Esophagus squamous epithelium (tissue), 5 donors: ENCODE results near the gene PHACTR3. TPM values are rescaled to one million over a fixed set of nuclear protein-coding genes. Genes with fewer than 3 reads are reported as not detected.
A peak's percentile ranks its signal among the peaks of the same experiment; 100 is the strongest.
"Not testable (repeated sequence)": the region's sequence is repeated elsewhere in the genome, so short reads cannot be mapped to it uniquely, and the experiment has no call there.

Experiments
- DNase-seq: peaks from one replicate; lab custom pipeline; 2025; lab: John Stamatoyannopoulos, UW
- H3K27ac ChIP-seq, 4 donors: fragments of 200-600 bp; sonication (generic); one replicate each; pipeline ENCODE4 v1.5.1; 2016 to 2019; ENCODE audit warnings: mild to moderate bottlenecking in 1 of 4
- H3K27me3 ChIP-seq, 4 donors: fragments of 200-600 bp; sonication (generic); 1 replicate in 3 of 4; 2 replicates in 1 of 4; pipeline versions ENCODE4 v1.5.1 to v1.6.0; 2017 to 2021; ENCODE audit warnings: antibody characterized with exemption in 1 of 4
- H3K36me3 ChIP-seq, 3 donors: fragments of 200-600 bp; sonication (generic); one replicate each; pipeline ENCODE4 v1.5.1; 2016 to 2019
- H3K4me1 ChIP-seq, 3 donors: fragments of 200-600 bp; sonication (generic); one replicate each; pipeline ENCODE4 v1.5.1; 2017 to 2019
- H3K4me3 ChIP-seq, 4 donors: fragments of 200-600 bp; sonication (generic); 1 replicate in 3 of 4; 2 replicates in 1 of 4; pipeline ENCODE4 v1.5.1; 2016 to 2019; ENCODE audit warnings: mild to moderate bottlenecking in 2 of 4, moderate library complexity in 1 of 4
- H3K9me3 ChIP-seq, 3 donors: fragments of 200-600 bp; sonication (generic); one replicate each; pipeline ENCODE4 v1.5.1; 2016 to 2019
- CTCF ChIP-seq, 6 experiments: fragments of 450-650 bp in 4 of 6; fragments of 200-600 bp in 2 of 6; sonication (generic) in 2 of 6; IDR thresholded peaks; one replicate each; pipeline ENCODE4 v1.5.1; 2016 to 2019; ENCODE audit warnings: antibody characterized with exemption in 6 of 6, mild to moderate bottlenecking in 4 of 6, moderate library complexity in 4 of 6
- POLR2A ChIP-seq, 4 donors: fragments of 450-650 bp; IDR thresholded peaks; one replicate each; pipeline ENCODE4 v1.6.1; 2017; ENCODE audit warnings: antibody characterized with exemption in 4 of 4, mild to moderate bottlenecking in 4 of 4, moderate library complexity in 3 of 4
- WGBS, 2 donors: methylation state at CpG; one replicate each; pipeline ENCODE4 v1.1.5; 2018; 5-methylcytosine and 5-hydroxymethylcytosine counted together
- intact Hi-C: fragments of 100-400 bp; cut with DNase I; formaldehyde crosslinking; loops from one replicate; pipeline ENCODE4 v1.15.0; 2022
- total RNA-seq, 4 donors: library from RNA; depleted of rRNA; stranded (reverse); fragments of >200 nt; gene quantifications; one replicate each; pipeline ENCODE4 v1.1.0, GENCODE V29; 2016
- donor health status: DM: yes; HTN: yes; CAD: no.

Gene PHACTR3
- total RNA-seq, 4 donors from 2014 or later = 0.13 to 2.5 (median 0.32) TPM

GRCh38 chr20:59845472-59845871 is 241.1 kb downstream of the PHACTR3 start:
- Histone ChIP-seq H3K4me3 (no peak overlapping the region), H3K4me1 (no peaks in the 10 kb centered on the region), H3K36me3 (no peaks in the 10 kb centered on the region), H3K27ac (no peak overlapping the region), H3K27me3 (no peaks in the 10 kb centered on the region), H3K9me3 (no peaks in the 10 kb centered on the region)
- 49 to 85% methylated on average over 3 of the region's 3 CpGs for WGBS, 2 donors
- TF ChIP-seq CTCF (IDR thresholded peaks at IDR 0.05) (no peak), POLR2A (IDR thresholded peaks at IDR 0.05) (no peak)
- intact Hi-C loops = no loop called here
- DNase-seq = no peak

- TF ChIP-seq POLR2A (IDR thresholded peaks at IDR 0.05) = no peak
- TF ChIP-seq CTCF (IDR thresholded peaks at IDR 0.05) = no peak
- Histone ChIP-seq H3K27me3 (no peaks in the 10 kb centered on the region), H3K27ac (no peak overlapping the region), H3K4me3 (no peak overlapping the region), H3K36me3 (no peaks in the 10 kb centered on the region), H3K9me3 (no peaks in the 10 kb centered on the region), H3K4me1 (no peaks in the 10 kb centered on the region)
- no peak for DNase-seq
- whole genome bisulfite sequencing, 2 donors = 68 to 70% methylated on average over 2 of the region's 2 CpGs
- intact Hi-C loops = no loop called here
These were observed 243.8 kb downstream of the PHACTR3 start for GRCh38 chr20:59848182-59848581.

GRCh38 chr20:59850018-59850641 is 245.8 kb downstream of the PHACTR3 start:
- H3K27ac ChIP-seq = no peak overlapping the region
- H3K4me3 ChIP-seq = no peak overlapping the region
- TF ChIP-seq POLR2A (IDR thresholded peaks at IDR 0.05) (no peak), CTCF (IDR thresholded peaks at IDR 0.05) (peak; percentile 27 to 75 (median 56))
- intact Hi-C loops = no loop called here
- no peaks in the 10 kb centered on the region for H3K4me1 ChIP-seq
- no peaks in the 10 kb centered on the region for H3K9me3 ChIP-seq
- DNase-seq = no peak
- 59 to 72% methylated on average over 7 of the region's 7 CpGs for WGBS, 2 donors
- no peaks in the 10 kb centered on the region for H3K36me3 ChIP-seq
- no peaks in the 10 kb centered on the region for H3K27me3 ChIP-seq

- H3K36me3 ChIP-seq, intact Hi-C loops, H3K27ac ChIP-seq, DNase-seq, H3K27me3 ChIP-seq, H3K4me1 ChIP-seq, H3K9me3 ChIP-seq, H3K4me3 ChIP-seq: not testable (repeated sequence)
- 86 to 100% methylated on average over 1 of the region's 1 CpG for WGBS, 2 donors
These were observed 252.2 kb downstream of the PHACTR3 start for GRCh38 chr20:59856526-59856925.

GRCh38 chr20:59856941-59857340 is 252.6 kb downstream of the PHACTR3 start:
- H3K36me3 ChIP-seq, intact Hi-C loops, H3K4me1 ChIP-seq, H3K4me3 ChIP-seq, H3K27me3 ChIP-seq, H3K9me3 ChIP-seq, H3K27ac ChIP-seq, DNase-seq: not testable (repeated sequence)
- WGBS, 2 donors = 84 to 86% methylated on average over 5 of the region's 5 CpGs

- no peak overlapping the region for H3K4me3 ChIP-seq
- H3K27me3 ChIP-seq = no peaks in the 10 kb centered on the region
- H3K27ac ChIP-seq = no peak overlapping the region
- TF ChIP-seq CTCF (IDR thresholded peaks at IDR 0.05) = no peak
- no peak for TF ChIP-seq POLR2A (IDR thresholded peaks at IDR 0.05)
- H3K36me3 ChIP-seq = no peaks in the 10 kb centered on the region
- no peak for DNase-seq
- H3K9me3 ChIP-seq = no peaks in the 10 kb centered on the region
- intact Hi-C loops = no loop called here
- no peaks in the 10 kb centered on the region for H3K4me1 ChIP-seq
- WGBS, 2 donors = 83 to 89% methylated on average over 1 to 2 of the region's 2 CpGs
These were observed 253.6 kb downstream of the PHACTR3 start for GRCh38 chr20:59857966-59858365.
